Measurements from ENCODE around the gene CRCP. TPM values are rescaled to one million over a fixed set of nuclear protein-coding genes. Genes with fewer than 3 reads are reported as not detected.
A peak's percentile ranks its signal among the peaks of the same experiment; 100 is the strongest.
"Not testable (repeated sequence)": the region's sequence is repeated elsewhere in the genome, so short reads cannot be mapped to it uniquely, and the experiment has no call there.

The CRCP gene
- total RNA-seq, 2 donors from 2014 or later = 17.4 to 19.1 TPM

- no peaks in the 10 kb centered on the region for H3K27me3 ChIP-seq
- H3K36me3 ChIP-seq (replicated peaks in 1 of 2; ENCODE audit: insufficient read depth in 1 of 2, low read depth in 2 of 2) = no peaks in the 10 kb centered on the region
- no peak for ATAC-seq
- peaks cover 13% of the 10 kb centered on the region for H3K4me1 ChIP-seq
- no peak for DNase-seq
- 83% methylated on average over 2 of the region's 2 CpGs; no CpG with 5 or more reads in 1 of the 2 donors for WGBS, 2 donors
- H3K9me3 ChIP-seq = no peaks in the 10 kb centered on the region
- intact Hi-C loops (cut with DNase I) = no loop called here
- no peak overlapping the region for H3K4me3 ChIP-seq
- peak overlapping the region in 3 of 4 donors; percentile 92 to 96 (median 93) for H3K27ac ChIP-seq
- TF ChIP-seq POLR2A (IDR thresholded peaks at IDR 0.05) = no peak
- TF ChIP-seq CTCF (IDR thresholded peaks at IDR 0.05) = no peak
Measured at GRCh38 chr7:66099232-66099550, 15.5 kb upstream of the CRCP start.

GRCh38 chr7:66099551-66100407 is 14.9 kb upstream of the CRCP start:
- TF ChIP-seq CTCF (IDR thresholded peaks at IDR 0.05) (no peak), POLR2A (IDR thresholded peaks at IDR 0.05) (peak; percentile 61 to 94 (median 92))
- no peaks in the 10 kb centered on the region for H3K36me3 ChIP-seq (replicated peaks in 1 of 2; ENCODE audit: insufficient read depth in 1 of 2, low read depth in 2 of 2)
- H3K4me3 ChIP-seq = peak overlapping the region in 1 of 2 donors; percentile 15
- 2 to 3% methylated on average over 15 of the region's 15 CpGs for WGBS, 2 donors
- peak; percentile 81 to 92 (median 88) for DNase-seq
- intact Hi-C loops (cut with DNase I) = no loop called here
- H3K9me3 ChIP-seq = no peaks in the 10 kb centered on the region
- H3K27me3 ChIP-seq = no peaks in the 10 kb centered on the region
- H3K27ac ChIP-seq = peak overlapping the region; percentile 83 to 96 (median 92)
- ATAC-seq = peak; percentile 97
- H3K4me1 ChIP-seq = peaks cover 13% of the 10 kb centered on the region

GRCh38 chr7:66100408-66101050 is 14.1 kb upstream of the CRCP start:
- intact Hi-C loops (cut with DNase I) = no loop called here

GRCh38 chr7:66102168-66102567 is 12.5 kb upstream of the CRCP start:
- H3K27ac ChIP-seq; DNase-seq; H3K36me3 ChIP-seq (replicated peaks in 1 of 2; ENCODE audit: insufficient read depth in 1 of 2, low read depth in 2 of 2); ATAC-seq; intact Hi-C loops (cut with DNase I); H3K27me3 ChIP-seq; H3K9me3 ChIP-seq; H3K4me3 ChIP-seq: not testable (repeated sequence)
- WGBS, 2 donors = 93 to 96% methylated on average over 6 of the region's 6 CpGs
- H3K4me1 ChIP-seq = peaks cover 13% of the 10 kb centered on the region

More at GRCh38 chr7:66100408-66101050, 14.1 kb upstream of the CRCP start:
- Histone ChIP-seq H3K27me3 (no peaks in the 10 kb centered on the region), H3K9me3 (no peaks in the 10 kb centered on the region), H3K27ac (peak overlapping the region; percentile 83 to 96 (median 92)), H3K36me3 (replicated peaks in 1 of 2; ENCODE audit: insufficient read depth in 1 of 2, low read depth in 2 of 2) (no peaks in the 10 kb centered on the region), H3K4me1 (peaks cover 13% of the 10 kb centered on the region), H3K4me3 (peak overlapping the region in 1 of 2 donors; percentile 15)
- 42 to 43% methylated on average over 12 of the region's 12 CpGs for WGBS, 2 donors
- DNase-seq (no peak), ATAC-seq (peak; percentile 30)
- TF ChIP-seq CTCF (IDR thresholded peaks at IDR 0.05) (no peak), POLR2A (IDR thresholded peaks at IDR 0.05) (no peak)

- H3K27ac ChIP-seq; H3K9me3 ChIP-seq; H3K27me3 ChIP-seq; H3K36me3 ChIP-seq (replicated peaks in 1 of 2; ENCODE audit: insufficient read depth in 1 of 2, low read depth in 2 of 2); intact Hi-C loops (cut with DNase I); DNase-seq; H3K4me3 ChIP-seq; ATAC-seq: not testable (repeated sequence)
- H3K4me1 ChIP-seq = peaks cover 13% of the 10 kb centered on the region
- 79% methylated on average over 3 of the region's 3 CpGs for WGBS, 2 donors
Measured at GRCh38 chr7:66103994-66104393, 10.7 kb upstream of the CRCP start.

All from body of pancreas (tissue), 4 donors.